Smooth muscle cell (in vitro differentiated cells): Measurements from ENCODE around the gene SLC25A24. TPM values are rescaled to one million over a fixed set of nuclear protein-coding genes. Genes with fewer than 3 reads are reported as not detected.
"Not testable (repeated sequence)": the region's sequence is repeated elsewhere in the genome, so short reads cannot be mapped to it uniquely, and the experiment has no call there.

Experiments
- DNase-seq: peaks from one replicate; lab custom pipeline; 2025; ENCODE audit not compliant: unreplicated experiment; lab: John Stamatoyannopoulos, UW
- H2AFZ ChIP-seq: fragments of 200-600 bp; sonication (generic); 2 replicates; pipeline ENCODE4 v1.6.0; 2016; ENCODE audit warnings: antibody characterized with exemption, low read depth, mild to moderate bottlenecking
- H3F3A ChIP-seq: fragments of 200-600 bp; sonication (generic); 2 replicates; pipeline ENCODE4 v1.6.0; 2017; ENCODE audit warnings: antibody characterized with exemption, low read depth
- H3K27ac ChIP-seq: fragments of 200-600 bp; sonication (generic); 2 replicates; pipeline ENCODE4 v1.5.1; 2016; ENCODE audit warnings: low read depth, mild to moderate bottlenecking
- H3K27me3 ChIP-seq: fragments of 200-600 bp; sonication (generic); 2 replicates; pipeline ENCODE4 v1.6.1; 2016; ENCODE audit warnings: low read depth, mild to moderate bottlenecking
- H3K36me3 ChIP-seq: fragments of 200-600 bp; sonication (generic); 2 replicates; pipeline ENCODE4 v1.5.1; 2016; ENCODE audit warnings: low read depth
- H3K4me1 ChIP-seq: fragments of 200-600 bp; sonication (generic); 2 replicates; pipeline ENCODE4 v1.5.1; 2016; ENCODE audit warnings: low read depth
- H3K4me2 ChIP-seq: fragments of 200-600 bp; sonication (generic); 2 replicates; pipeline ENCODE4 v1.6.0; 2016; ENCODE audit warnings: mild to moderate bottlenecking
- H3K4me3 ChIP-seq: fragments of 200-600 bp; sonication (generic); 2 replicates; pipeline ENCODE4 v1.5.1; 2016; ENCODE audit warnings: mild to moderate bottlenecking
- H3K79me2 ChIP-seq: fragments of 200-600 bp; sonication (generic); 2 replicates; pipeline ENCODE4 v1.6.0; 2016; ENCODE audit warnings: low read depth, mild to moderate bottlenecking
- H3K9ac ChIP-seq: fragments of 200-600 bp; sonication (generic); 2 replicates; pipeline ENCODE4 v1.6.0; 2016; ENCODE audit warnings: low read depth
- H3K9me3 ChIP-seq: fragments of 200-600 bp; sonication (generic); replicated peaks from 2 replicates; pipeline ENCODE4 v1.5.1; 2016; ENCODE audit warnings: low read depth
- H4K20me1 ChIP-seq: fragments of 200-600 bp; sonication (generic); 2 replicates; pipeline ENCODE4 v1.6.0; 2016; ENCODE audit warnings: low read depth
- WGBS: methylation state at CpG from one replicate; pipeline ENCODE4 v1.1.7; 2016; ENCODE audit warnings: low lambda C conversion rate; 5-methylcytosine and 5-hydroxymethylcytosine counted together
- polyA plus RNA-seq: library from polyadenylated mRNA; unstranded; fragments of >200 nt; fragmentation: Nextera tagmentation; extraction: Ambion mirVana; gene quantifications from 2 replicates; pipeline ENCODE4 v1.2.1, GENCODE V29; 2016
- total RNA-seq: library from RNA; depleted of rRNA; stranded (reverse); fragments of >200 nt; gene quantifications from 2 replicates; pipeline ENCODE4 v1.2.3, GENCODE V29; 2014

Gene SLC25A24
- total and polyA plus RNA-seq, 2 experiments from 2014 or later = 30.8 to 69.9 TPM

GRCh38 chr1:108226855-108227254 is 26.7 kb upstream of the SLC25A24 start:
- H3K4me1 ChIP-seq, H4K20me1 ChIP-seq, H3K4me3 ChIP-seq, H3K9ac ChIP-seq, H3K4me2 ChIP-seq, H3F3A ChIP-seq, DNase-seq, H3K36me3 ChIP-seq, H3K9me3 ChIP-seq, H3K27me3 ChIP-seq, H3K27ac ChIP-seq, H2AFZ ChIP-seq, H3K79me2 ChIP-seq: not testable (repeated sequence)
- 64% methylated on average over 1 of the region's 4 CpGs for WGBS

GRCh38 chr1:108223226-108223625 is 23.1 kb upstream of the SLC25A24 start:
- H4K20me1 ChIP-seq, H3K27me3 ChIP-seq, H3K9me3 ChIP-seq, H3K4me3 ChIP-seq, H3F3A ChIP-seq, DNase-seq, H3K79me2 ChIP-seq, H3K4me2 ChIP-seq, H3K36me3 ChIP-seq, H3K9ac ChIP-seq, H2AFZ ChIP-seq, H3K27ac ChIP-seq, H3K4me1 ChIP-seq: not testable (repeated sequence)
- whole genome bisulfite sequencing = 92% methylated on average over 7 of the region's 7 CpGs

- DNase-seq, H3K27me3 ChIP-seq, H3K27ac ChIP-seq, H2AFZ ChIP-seq, H3F3A ChIP-seq, H3K9ac ChIP-seq, H3K4me3 ChIP-seq, H3K4me2 ChIP-seq, H3K4me1 ChIP-seq, H3K36me3 ChIP-seq, H4K20me1 ChIP-seq, H3K9me3 ChIP-seq, H3K79me2 ChIP-seq: not testable (repeated sequence)
- WGBS = 90% methylated on average over 14 of the region's 14 CpGs
Measured at GRCh38 chr1:108217515-108218174, 17.5 kb upstream of the SLC25A24 start.

- not testable (repeated sequence) for H3F3A ChIP-seq, H3K27me3 ChIP-seq, H3K4me3 ChIP-seq, H3K9me3 ChIP-seq, H3K4me1 ChIP-seq, H3K79me2 ChIP-seq, H2AFZ ChIP-seq, H3K9ac ChIP-seq, H3K4me2 ChIP-seq, H3K36me3 ChIP-seq, H3K27ac ChIP-seq, H4K20me1 ChIP-seq, DNase-seq
- 55% methylated on average over 2 of the region's 2 CpGs for WGBS
Measured at GRCh38 chr1:108217007-108217406, 16.9 kb upstream of the SLC25A24 start.

- DNase-seq, H2AFZ ChIP-seq, H3K36me3 ChIP-seq, H3K4me2 ChIP-seq, H3F3A ChIP-seq, H3K27me3 ChIP-seq, H3K27ac ChIP-seq, H3K9me3 ChIP-seq, H3K9ac ChIP-seq, H3K79me2 ChIP-seq, H4K20me1 ChIP-seq, H3K4me1 ChIP-seq, H3K4me3 ChIP-seq: not testable (repeated sequence)
- 61% methylated on average over 6 of the region's 6 CpGs for WGBS
Measured at GRCh38 chr1:108216028-108216890, 16.1 kb upstream of the SLC25A24 start.
